GM19438 (cell line): ENCODE data around the gene MYO18A.

Experiments used
- ATAC-seq: cut with Tn5 transposase; IDR thresholded peaks from one replicate; pipeline ENCODE4 v1.9.1; 2021; ENCODE audit warnings: low read depth; ENCODE audit not compliant: unreplicated experiment

The MYO18A gene

DNA sequence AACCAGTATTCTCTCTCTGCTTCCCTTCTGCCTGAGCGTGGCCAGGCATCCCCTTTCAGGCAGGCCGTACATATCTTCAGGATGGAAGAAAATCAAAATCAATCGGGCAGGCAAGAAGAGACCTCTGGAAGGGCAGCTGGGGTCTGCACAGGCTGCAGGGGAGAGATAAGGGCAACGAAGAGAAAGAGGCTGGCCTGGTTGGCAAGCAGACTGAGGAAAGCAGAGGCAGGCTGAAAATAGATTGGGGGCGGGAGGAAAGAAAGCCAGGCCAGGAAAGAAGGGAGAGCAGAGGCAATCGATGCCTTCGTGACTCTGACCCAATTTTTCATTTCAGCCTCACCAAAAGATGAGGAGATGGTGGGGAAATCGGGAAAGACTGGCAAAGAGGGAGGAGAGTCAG is 119.2 kb downstream of the MYO18A start:
- ATAC-seq = no peak

DNA sequence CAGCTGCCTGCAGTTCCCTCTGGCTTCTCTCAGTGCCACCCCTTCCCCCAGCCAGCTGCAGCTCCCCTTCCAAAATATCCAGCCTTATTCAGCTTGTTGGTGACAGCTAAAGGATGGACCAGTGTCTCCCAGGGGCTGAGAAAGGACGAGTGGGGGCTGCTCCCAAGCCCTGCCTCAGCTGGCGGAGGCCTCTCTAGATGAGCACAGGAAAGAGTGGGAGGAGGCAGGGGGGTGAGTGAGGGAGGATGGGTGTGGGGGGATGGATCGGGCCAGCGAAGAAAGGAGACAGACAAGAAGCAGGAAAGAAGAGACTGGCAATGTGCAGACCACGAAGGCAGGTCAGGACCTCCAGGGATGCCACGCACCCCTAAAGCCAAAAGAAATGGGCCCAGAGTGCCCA is 119.7 kb downstream of the MYO18A start:
- no peak for ATAC-seq

DNA sequence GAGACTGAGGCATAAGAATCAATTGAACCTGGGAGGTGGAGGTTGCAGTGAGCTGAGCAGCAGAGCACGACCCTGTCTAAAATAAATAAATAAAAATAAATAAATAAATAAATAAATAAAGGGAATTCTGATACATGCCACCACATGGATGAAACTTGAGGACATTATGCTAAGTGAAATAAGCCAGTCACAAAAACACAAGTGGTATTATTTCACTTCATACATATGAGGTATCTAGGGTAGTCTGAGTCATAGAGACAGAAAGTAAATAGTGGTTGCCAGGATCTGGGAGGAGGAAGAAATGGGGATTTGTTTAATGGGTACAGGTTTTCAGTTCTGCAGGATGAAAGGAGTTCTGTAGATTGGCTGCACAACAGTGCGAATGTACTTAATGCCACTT is 120.9 kb downstream of the MYO18A start:
- ATAC-seq = no peak

DNA sequence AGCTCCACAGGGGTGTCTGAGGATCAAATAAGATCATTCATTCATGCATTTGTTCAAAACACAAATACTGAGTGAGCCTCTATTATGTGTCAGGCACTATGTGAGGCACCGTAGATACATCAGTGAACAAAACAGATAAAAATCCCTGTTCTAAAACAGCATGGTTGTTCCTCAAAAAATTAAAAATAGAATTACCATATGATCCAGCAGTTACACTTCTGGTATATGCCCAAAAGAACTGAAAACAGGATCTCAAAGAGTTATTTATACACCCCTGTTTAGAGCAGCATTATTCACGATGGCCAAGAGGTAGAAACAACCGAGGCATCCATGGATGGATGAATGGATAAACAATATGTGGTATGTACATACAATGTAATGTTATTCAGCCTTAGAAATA is 121.8 kb downstream of the MYO18A start:
- no peak for ATAC-seq

DNA sequence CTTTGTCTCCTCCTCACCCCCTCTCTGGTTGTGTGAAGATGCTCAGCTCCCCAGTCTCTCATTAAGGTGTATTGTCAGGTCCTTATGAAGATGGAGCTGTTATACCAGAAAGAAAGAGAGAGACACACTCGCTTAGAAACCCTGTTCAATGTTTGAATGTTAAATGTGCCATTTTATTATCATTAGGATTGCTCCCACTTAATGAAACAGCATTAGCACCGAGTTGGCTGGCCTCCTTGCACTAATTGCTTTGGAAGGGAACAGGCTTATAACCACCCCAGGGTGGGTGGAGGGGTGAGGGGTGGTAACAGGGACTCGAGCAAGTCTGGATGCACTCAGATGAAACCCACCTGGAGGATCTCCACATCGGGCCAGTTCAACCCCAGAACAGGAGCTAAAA is 122.8 kb downstream of the MYO18A start:
- ATAC-seq = no peak

- ATAC-seq = no peak
Measured at GRCh38 chr17:29054835-29055234, 125.4 kb downstream of the MYO18A start.

DNA sequence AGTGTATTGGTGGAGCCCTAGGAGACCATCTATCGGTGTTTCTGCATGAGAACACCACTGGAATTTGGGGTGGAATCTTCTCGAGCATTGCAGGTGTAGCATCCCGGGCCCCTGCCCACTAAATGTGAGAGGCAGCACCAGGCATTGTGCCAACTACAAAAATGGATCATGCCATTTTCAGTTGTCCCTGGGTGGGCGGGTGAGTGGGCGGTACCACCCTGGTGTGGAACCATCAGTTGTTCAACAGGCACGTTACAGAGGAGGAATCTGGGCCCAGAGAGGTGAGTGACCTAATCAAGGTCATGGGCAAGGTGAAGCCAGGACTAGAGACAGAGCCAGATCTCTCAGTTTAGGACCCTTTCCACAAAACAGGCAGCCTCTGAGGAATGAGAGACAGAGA is 128.5 kb downstream of the MYO18A start:
- no peak for ATAC-seq

- no peak for ATAC-seq
Measured at GRCh38 chr17:29051194-29051593, 129.0 kb downstream of the MYO18A start.

GRCh38 chr17:29050176-29050575 is 130.0 kb downstream of the MYO18A start:
- no peak for ATAC-seq

DNA sequence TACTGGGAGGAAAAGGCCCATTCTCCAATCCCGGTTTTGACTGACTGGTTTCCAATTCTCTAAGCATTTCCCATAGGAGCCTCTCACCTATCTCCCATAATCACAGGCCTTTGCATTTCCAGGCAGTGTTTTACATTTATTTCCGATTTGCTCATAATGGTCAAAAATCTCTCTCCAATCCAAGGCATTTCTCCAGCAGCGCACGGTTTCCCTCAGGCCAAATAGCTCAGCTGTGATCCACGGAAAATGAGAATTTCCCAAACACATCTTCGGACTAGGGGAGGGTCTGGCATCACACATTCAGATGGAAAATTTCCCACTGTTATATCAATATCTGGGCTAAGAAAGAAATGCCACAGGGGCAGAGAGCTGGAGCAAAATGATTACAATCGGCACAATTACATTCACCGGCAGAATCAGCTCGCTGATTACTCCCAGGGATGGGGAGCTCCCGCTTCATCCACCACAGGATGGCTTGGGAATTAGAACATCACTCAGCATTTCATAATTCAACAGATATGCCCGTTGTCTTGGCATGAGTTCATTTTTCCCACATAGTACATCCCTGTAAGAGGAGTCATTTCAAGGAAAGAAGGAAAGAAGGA is 130.6 kb downstream of the MYO18A start:
- no peak for ATAC-seq

DNA sequence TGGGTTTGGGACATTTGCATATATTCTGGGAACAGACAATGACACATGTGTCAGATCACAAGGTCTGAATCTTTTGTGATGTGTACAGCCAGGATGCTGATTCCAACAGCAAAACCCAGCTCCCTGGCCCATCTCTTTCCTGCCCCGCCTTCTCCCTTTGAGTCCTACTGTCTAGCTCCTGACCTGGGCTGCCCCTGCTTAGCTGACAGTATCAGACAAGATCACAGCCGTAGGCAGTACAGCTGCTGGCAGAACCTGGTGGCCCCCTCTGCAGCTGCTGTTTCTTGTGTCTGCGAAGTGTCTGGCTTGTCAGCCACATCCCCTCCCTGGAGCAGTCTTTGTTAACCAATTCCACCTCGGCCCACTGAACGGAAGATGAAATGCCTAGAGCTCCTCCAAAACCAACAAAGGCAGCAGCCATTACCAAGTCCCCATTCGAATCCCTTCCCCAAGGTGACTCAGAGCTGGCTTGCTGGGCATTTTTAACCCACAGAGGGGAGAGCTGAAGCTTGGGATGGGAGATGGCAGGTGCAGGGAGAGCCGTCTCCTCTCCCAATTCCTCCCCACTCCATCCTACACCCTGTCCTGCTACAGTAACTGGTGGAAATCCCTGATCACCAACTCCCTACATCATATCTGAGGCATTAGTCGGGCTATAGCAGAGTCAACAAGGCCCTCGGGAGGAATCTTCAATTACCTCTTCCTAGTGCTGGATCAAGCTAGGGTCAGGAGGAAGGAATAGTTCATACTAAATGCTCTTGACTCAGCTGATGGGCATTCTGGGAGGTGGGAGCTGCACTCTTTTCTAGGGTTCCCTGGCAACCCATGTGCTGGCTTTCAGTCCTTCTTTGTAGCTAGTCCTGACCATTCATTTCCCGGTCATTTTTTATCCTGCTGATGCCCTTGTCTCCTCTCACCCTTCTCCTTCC is 131.5 kb downstream of the MYO18A start:
- ATAC-seq = no peak

GRCh38 chr17:29046473-29046839 is 133.7 kb downstream of the MYO18A start:
- ATAC-seq = no peak

DNA sequence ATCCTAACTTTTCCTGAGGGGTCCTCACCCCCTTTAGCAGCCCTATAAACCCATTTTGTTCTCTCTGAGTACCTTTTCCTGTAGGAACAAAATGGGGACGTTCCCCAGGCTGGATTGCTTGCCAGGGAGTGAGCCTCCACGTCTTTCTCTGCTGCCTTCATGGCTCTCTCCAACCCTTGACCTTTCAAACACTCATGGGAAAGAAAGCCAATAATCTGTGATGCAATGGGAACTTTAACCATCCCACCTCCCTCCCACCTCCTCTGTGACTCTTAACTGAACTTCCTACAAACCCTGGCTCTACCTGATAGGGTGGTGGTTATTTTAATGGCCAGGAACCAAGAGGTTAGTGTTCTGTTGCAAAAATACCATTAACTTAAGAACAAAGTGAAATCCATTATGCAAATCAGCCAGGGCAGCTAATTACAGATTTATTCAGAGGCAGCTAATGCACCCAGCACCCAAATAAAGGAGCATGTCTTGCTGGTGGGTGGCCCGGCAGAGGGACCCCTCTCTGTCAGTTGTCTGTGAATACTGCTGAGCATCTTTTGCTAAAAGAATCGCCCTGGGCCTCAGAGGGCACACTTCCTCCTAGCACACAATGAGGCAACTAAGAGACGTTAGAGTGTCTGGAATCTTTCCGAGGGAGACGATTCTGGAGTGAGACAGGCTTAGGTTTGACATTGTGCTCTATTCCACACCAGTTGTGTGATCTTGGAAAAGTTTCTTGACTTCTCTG is 134.3 kb downstream of the MYO18A start:
- no peak for ATAC-seq

DNA sequence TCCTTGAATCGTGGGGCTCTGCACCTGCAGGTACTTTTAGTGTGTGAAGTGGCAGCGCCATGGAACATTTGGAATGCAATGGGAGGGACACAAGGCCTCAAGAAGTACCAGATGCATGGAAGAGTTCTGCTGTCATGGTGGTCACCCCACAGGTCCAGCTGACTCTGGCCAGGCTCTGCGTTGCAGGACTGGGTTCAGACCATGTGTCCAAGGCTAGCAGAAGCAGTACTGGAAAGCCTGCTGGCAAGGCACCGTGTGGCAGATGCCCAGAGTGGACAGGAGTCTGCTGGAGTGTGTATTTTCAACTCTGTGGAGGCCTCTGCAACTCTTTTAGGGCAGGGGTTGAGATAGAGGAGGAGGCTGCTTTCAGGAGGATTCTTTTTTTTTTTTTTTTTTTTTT is 135.2 kb downstream of the MYO18A start:
- no peak for ATAC-seq

- no peak for ATAC-seq
Measured at GRCh38 chr17:29043539-29044145, 136.6 kb downstream of the MYO18A start.

DNA sequence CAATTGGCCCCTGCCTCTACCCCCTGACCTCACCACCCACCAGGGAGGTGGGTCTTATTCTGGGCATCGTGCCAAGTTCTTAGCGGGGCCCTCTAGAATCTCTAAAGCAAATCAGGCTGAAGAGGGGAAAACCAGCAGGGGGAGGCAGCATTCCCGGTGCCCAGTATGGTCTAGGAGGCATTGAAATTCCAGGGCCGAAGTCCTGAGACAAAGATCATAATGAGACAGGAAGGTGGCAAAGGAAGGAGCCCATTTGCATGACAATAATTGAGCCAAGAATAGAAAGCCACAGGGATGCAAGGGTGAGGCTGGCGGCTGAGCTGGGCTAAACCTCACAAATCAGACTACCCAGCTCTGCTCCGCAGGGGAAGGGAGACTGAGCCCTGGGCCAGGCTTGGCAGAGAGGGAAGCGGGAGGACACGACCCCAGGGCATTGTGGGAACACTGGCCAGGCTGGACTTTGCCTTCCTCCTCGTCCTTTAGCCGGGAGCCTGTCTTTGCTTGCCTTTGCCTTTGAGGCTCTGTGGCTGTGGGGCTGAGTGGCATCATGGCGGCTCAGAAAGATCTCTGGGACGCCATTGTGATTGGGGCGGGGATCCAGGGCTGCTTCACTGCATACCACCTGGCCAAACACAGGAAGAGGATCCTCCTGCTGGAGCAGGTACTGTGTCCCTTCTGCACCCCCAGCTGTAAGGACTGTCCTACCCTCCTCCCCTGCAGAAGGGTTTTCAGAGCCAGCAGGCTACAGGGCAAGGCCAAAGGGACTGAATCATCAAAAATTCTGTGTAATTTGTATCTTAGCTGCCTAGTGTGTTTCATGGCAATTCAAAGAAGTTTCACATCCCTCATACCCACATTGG is 137.3 kb downstream of the MYO18A start, which contains the start of gene PIPOX:
Gene PIPOX, plus strand, starts transcription at position 463 of the 860 bp plus-strand sequence. Its CDS starts 85 bp downstream, at position 548.
- ATAC-seq = no peak

DNA sequence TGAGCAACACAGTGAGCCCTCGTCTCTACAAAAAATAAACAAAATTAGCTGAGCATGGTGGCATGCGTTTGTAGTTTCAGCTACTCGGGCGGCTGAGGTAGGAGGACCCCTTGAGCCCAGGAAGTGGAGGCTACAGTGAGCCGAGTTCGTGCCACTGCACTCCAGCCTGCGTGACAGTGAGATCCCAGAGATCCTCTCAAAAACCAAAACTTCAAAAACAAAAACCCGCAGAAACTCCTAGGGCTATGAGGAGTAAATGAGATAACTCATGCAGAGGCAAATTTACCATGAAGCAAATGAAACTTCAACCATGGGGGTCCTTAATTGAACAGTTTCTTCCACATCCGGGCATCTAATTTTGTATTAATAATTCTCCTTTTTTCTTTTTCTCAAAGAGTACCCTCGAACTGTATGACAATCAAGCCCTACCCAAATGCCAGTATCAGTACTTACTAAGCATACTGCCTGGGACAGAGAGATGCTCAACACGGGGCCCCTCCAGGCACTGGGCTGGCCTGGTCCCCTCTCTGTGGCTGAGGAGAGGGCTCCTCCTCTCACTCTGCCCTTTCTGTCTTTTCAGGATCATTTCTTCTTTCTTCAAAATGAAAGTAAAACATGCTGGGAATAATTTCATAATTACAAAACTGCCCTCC is 138.0 kb downstream of the MYO18A start:
- no peak for ATAC-seq

- no peak for ATAC-seq
Measured at GRCh38 chr17:29041571-29041970, 138.6 kb downstream of the MYO18A start.

DNA sequence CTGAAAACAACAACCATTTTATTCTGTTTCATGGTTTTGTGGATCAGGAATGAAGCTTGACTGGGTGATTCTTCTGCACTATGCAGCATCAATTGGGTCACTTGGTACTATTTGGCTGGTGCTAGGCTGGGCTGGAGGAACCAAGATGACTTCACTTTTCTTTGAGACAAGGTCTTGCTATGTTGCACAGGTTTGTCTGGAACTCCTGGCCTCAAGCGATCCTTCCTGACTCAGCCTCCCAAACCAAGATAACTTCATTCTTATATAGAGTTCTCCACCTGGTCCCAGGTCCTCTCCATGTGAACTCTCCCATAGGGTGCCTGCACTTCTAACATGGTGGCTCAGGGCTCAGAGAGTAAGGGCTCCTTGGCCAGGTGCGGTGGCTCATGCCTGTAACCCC is 139.1 kb downstream of the MYO18A start:
- ATAC-seq = no peak
